ENCODE data around the gene CCIN. TPM values are rescaled to one million over a fixed set of nuclear protein-coding genes. Genes with fewer than 3 reads are reported as not detected.

The CCIN gene
- total and polyA plus RNA-seq, 9 of the 15 experiments (the other 6 are each of a cell fraction or from before 2014, with no cell fraction given), result not detected

DNA sequence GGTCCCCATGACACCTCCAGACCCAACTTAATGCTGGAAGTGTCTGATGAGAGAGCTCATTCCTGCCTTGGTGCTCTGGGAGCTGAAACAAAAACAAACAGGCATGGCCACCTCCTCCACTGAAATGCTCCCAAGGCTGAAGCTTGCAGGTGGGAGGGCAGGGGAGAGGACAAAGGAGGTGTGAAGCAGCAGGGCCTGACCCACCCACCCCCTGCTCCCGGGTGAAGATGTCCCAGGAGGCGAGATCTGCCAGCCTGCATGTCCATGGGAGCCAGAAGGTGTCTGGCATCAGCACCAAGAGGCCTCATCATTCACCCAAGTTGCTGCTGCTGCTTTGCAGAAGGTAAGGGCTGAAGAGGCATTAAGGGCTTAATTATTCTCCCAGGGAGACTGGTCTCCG, 4.2 kb upstream of the CCIN start:
- H3K9me1 ChIP-seq (ENCODE audit: control insufficient read depth, insufficient read depth, low read length), result no peaks in the 10 kb centered on the region
- no peak overlapping the region for H3K27ac ChIP-seq (ENCODE audit: extremely low read depth, low read depth, low read length)
- ChIA-PET POLR2A (interaction anchor here (0.6 to 1.3 kb wide), 3 partner anchors 8 to 25 kb away, joined by 4 to 6 read pairs (median 5); partner anchors contain the start of gene CLTA), CTCF (ENCODE audit: low intra/inter-chr PET ratio) (interaction anchor here (2.5 kb wide), 1 partner anchor 62 kb away, joined by 13 read pairs; no protein-coding TSS in a partner anchor)
- peaks cover 5 to 22% of the 10 kb centered on the region in 2 experiments; a peak in 4 of 5 replicates for H3K4me1 ChIP-seq (replicated peaks in 1 of 2; ENCODE audit: control insufficient read depth in 2 of 2, insufficient read depth in 2 of 2, low read length in 2 of 2)
- H3K9me3 ChIP-seq (replicated peaks; ENCODE audit: control insufficient read depth, insufficient read depth, low read depth, low read length), result no peaks in the 10 kb centered on the region
- no peaks in the 10 kb centered on the region for H3K79me2 ChIP-seq (ENCODE audit: control insufficient read depth, insufficient read depth, low read length)
- 18% methylated on average over 3 of the region's 3 CpGs for WGBS (ENCODE audit: insufficient coverage, low coverage, missing lambda C conversion rate)
- no peak overlapping the region for H3K4me2 ChIP-seq (ENCODE audit: insufficient read depth, low read length)
- no peaks in the 10 kb centered on the region for H4K20me1 ChIP-seq (replicated peaks; ENCODE audit: control insufficient read depth, insufficient read depth, low read length)
- in situ Hi-C loops (cut with MboI) (loop anchor here (5.0 kb wide), 1 partner anchor 63 kb away; no protein-coding TSS in a partner anchor), intact Hi-C loops (cut with micrococcal nuclease) (loop anchor here (5.0 kb wide), 2 partner anchors 143 to 208 kb away; partner anchors contain the start of gene OR2S2)
- no peak overlapping the region for H3K9ac ChIP-seq (ENCODE audit: insufficient read depth in 1 of 2, low read depth in 2 of 2, low read length in 2 of 2)
- no TSS peak for BruUV-seq (replicated peaks)
- H2AFZ ChIP-seq (ENCODE audit: low read depth, low read length), result no peak overlapping the region
- ATAC-seq (no peak), DNase-seq (ENCODE audit: extremely low read depth in 1 of 4, low spot score in 3 of 4) (no peak), FAIRE-seq (no peak)
- TF ChIP-seq MAFG (tag; conservative IDR thresholded peaks at IDR 0.05) (no peak), ZNF507 (tag; conservative IDR thresholded peaks at IDR 0.05) (no peak)
- TF ChIP-seq, protein P1, sequence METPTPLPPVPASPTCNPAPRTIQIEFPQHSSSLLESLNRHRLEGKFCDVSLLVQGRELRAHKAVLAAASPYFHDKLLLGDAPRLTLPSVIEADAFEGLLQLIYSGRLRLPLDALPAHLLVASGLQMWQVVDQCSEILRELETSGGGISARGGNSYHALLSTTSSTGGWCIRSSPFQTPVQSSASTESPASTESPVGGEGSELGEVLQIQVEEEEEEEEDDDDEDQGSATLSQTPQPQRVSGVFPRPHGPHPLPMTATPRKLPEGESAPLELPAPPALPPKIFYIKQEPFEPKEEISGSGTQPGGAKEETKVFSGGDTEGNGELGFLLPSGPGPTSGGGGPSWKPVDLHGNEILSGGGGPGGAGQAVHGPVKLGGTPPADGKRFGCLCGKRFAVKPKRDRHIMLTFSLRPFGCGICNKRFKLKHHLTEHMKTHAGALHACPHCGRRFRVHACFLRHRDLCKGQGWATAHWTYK (CRISPR knock-in tag; IDR thresholded peaks at IDR 0.05), result no peak
- no peaks in the 10 kb centered on the region for H3K36me3 ChIP-seq (ENCODE audit: control insufficient read depth, insufficient read depth, low read length)
- peaks cover 0 to under 1% of the 10 kb centered on the region in 2 experiments; a peak in 2 of 5 replicates for H3K27me3 ChIP-seq (ENCODE audit: control insufficient read depth in 2 of 2, insufficient read depth in 2 of 2, low read length in 2 of 2)
- H3K4me3 ChIP-seq, result no peak overlapping the region

DNA sequence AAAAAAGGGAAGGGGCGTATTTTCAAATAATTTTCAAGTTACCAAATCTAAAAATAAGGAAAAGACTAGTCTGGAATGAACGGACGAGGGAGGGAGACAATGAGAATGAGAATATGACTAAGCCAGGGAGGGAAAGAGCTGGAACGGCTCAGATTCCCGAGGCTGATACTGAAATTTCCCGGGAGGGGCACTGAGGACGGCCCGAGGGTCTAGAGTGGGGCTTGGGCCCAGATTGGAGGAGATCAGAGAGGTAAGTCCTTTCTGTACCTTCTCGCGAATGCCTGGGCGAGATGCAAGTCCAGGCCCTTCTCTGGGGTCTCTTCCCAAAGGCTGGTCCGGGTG, 3.4 kb upstream of the CCIN start:
- TF ChIP-seq GATAD2B (IDR thresholded peaks at IDR 0.05; ENCODE audit: borderline replicate concordance) (no peak), ZBTB7A (IDR thresholded peaks at IDR 0.05; ENCODE audit: borderline replicate concordance, control insufficient read depth, low read depth, low read length) (0 out of 2 replicates have a peak, but pooled peaks have one; percentile 10)
- TF ChIP-seq, protein P2, sequence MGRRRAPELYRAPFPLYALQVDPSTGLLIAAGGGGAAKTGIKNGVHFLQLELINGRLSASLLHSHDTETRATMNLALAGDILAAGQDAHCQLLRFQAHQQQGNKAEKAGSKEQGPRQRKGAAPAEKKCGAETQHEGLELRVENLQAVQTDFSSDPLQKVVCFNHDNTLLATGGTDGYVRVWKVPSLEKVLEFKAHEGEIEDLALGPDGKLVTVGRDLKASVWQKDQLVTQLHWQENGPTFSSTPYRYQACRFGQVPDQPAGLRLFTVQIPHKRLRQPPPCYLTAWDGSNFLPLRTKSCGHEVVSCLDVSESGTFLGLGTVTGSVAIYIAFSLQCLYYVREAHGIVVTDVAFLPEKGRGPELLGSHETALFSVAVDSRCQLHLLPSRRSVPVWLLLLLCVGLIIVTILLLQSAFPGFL (CRISPR knock-in tag; IDR thresholded peaks at IDR 0.05), result no peak
- Histone ChIP-seq H3K4me2 (ENCODE audit: insufficient read depth, low read length) (no peak overlapping the region), H3K9ac (ENCODE audit: insufficient read depth in 1 of 2, low read depth in 2 of 2, low read length in 2 of 2) (no peak overlapping the region), H3K9me3 (replicated peaks; ENCODE audit: control insufficient read depth, insufficient read depth, low read depth, low read length) (no peaks in the 10 kb centered on the region), H3K79me2 (ENCODE audit: control insufficient read depth, insufficient read depth, low read length) (no peaks in the 10 kb centered on the region), H3K4me1 (replicated peaks in 1 of 2; ENCODE audit: control insufficient read depth in 2 of 2, insufficient read depth in 2 of 2, low read length in 2 of 2) (peaks cover 5 to 22% of the 10 kb centered on the region in 2 experiments; a peak in 4 of 5 replicates), H3K36me3 (ENCODE audit: control insufficient read depth, insufficient read depth, low read length) (no peaks in the 10 kb centered on the region), H3K4me3 (no peak overlapping the region), H3K27ac (ENCODE audit: extremely low read depth, low read depth, low read length) (no peak overlapping the region), H2AFZ (ENCODE audit: low read depth, low read length) (no peak overlapping the region), H3K9me1 (ENCODE audit: control insufficient read depth, insufficient read depth, low read length) (no peaks in the 10 kb centered on the region), H4K20me1 (replicated peaks; ENCODE audit: control insufficient read depth, insufficient read depth, low read length) (no peaks in the 10 kb centered on the region), H3K27me3 (ENCODE audit: control insufficient read depth in 2 of 2, insufficient read depth in 2 of 2, low read length in 2 of 2) (peaks cover 0 to 9% of the 10 kb centered on the region in 2 experiments; a peak in 2 of 5 replicates)
- intact Hi-C loops (cut with micrococcal nuclease), result loop anchor here (1.0 to 5.0 kb wide), 3 partner anchors 62 to 208 kb away; partner anchors contain the start of gene OR2S2
- no TSS peak for BruUV-seq (replicated peaks)
- ATAC-seq, result no peak
- ChIA-PET POLR2A (interaction anchor here (1.1 to 1.2 kb wide), 2 partner anchors 9 to 23 kb away, joined by 3 read pairs; no protein-coding TSS in a partner anchor), CTCF (ENCODE audit: low intra/inter-chr PET ratio) (interaction anchor here (0.7 to 2.5 kb wide), 3 partner anchors 60 to 264 kb away, joined by 3 to 13 read pairs (median 3); no protein-coding TSS in a partner anchor)
- WGBS (ENCODE audit: insufficient coverage, low coverage, missing lambda C conversion rate), result 6% methylated on average over 7 of the region's 12 CpGs
- in situ Hi-C loops (cut with MboI), result loop anchor here (5.0 kb wide), 1 partner anchor 63 kb away; no protein-coding TSS in a partner anchor
- no peak for FAIRE-seq
- no peak for DNase-seq (ENCODE audit: extremely low read depth in 1 of 4, low spot score in 3 of 4)

Measured in K562 (cell line).